ENCODE data around the gene SIRPA. TPM values are rescaled to one million over a fixed set of nuclear protein-coding genes. Genes with fewer than 3 reads are reported as not detected.

The SIRPA gene
- total RNA-seq, 1 donor from 2014 or later: 8.9 TPM

- Histone ChIP-seq H3K27ac (ENCODE audit: low read depth, low read length) (no peak overlapping the region), H3K36me3 (ENCODE audit: control insufficient read depth in 3 of 3, insufficient read depth in 3 of 3, low read length in 3 of 3) (no peaks in the 10 kb centered on the region), H3K27me3 (ENCODE audit: control insufficient read depth in 3 of 3, insufficient read depth in 3 of 3, low read length in 3 of 3) (peaks cover 3 to 20% (median 6%) of the 10 kb centered on the region in 3 donors), H3K9me3 (ENCODE audit: control insufficient read depth in 3 of 3, low read length in 3 of 3) (no peaks in the 10 kb centered on the region), H3K9ac (ENCODE audit: low read depth in 1 of 3, low read length in 3 of 3) (peak overlapping the region in 1 of 3 donors; percentile 3), H3K4me3 (ENCODE audit: low read length in 3 of 3) (no peak overlapping the region), H3K4me1 (ENCODE audit: control insufficient read depth in 3 of 3, insufficient read depth in 3 of 3, low read length in 3 of 3) (peaks cover 3 to 6% (median 5%) of the 10 kb centered on the region in 3 donors)
These were observed 70.5 kb downstream of the SIRPA start for GRCh38 chr20:1965520-1966351.

GRCh38 chr20:1968964-1969363 is 73.8 kb downstream of the SIRPA start:
- Histone ChIP-seq H3K27ac (ENCODE audit: low read depth, low read length) (no peak overlapping the region), H3K9me3 (ENCODE audit: control insufficient read depth in 3 of 3, low read length in 3 of 3) (no peaks in the 10 kb centered on the region), H3K9ac (ENCODE audit: low read depth in 1 of 3, low read length in 3 of 3) (no peak overlapping the region), H3K4me1 (ENCODE audit: control insufficient read depth in 3 of 3, insufficient read depth in 3 of 3, low read length in 3 of 3) (peaks cover 3 to 6% (median 5%) of the 10 kb centered on the region in 3 donors), H3K27me3 (ENCODE audit: control insufficient read depth in 3 of 3, insufficient read depth in 3 of 3, low read length in 3 of 3) (peaks cover 0 to 10% (median 10%) of the 10 kb centered on the region in 3 donors), H3K36me3 (ENCODE audit: control insufficient read depth in 3 of 3, insufficient read depth in 3 of 3, low read length in 3 of 3) (no peaks in the 10 kb centered on the region), H3K4me3 (ENCODE audit: low read length in 3 of 3) (no peak overlapping the region)

- Histone ChIP-seq H3K27me3 (ENCODE audit: control insufficient read depth in 3 of 3, insufficient read depth in 3 of 3, low read length in 3 of 3) (peaks cover 0 to 11% (median 8%) of the 10 kb centered on the region in 3 donors), H3K4me3 (ENCODE audit: low read length in 3 of 3) (no peak overlapping the region), H3K4me1 (ENCODE audit: control insufficient read depth in 3 of 3, insufficient read depth in 3 of 3, low read length in 3 of 3) (no peaks in the 10 kb centered on the region), H3K9me3 (ENCODE audit: control insufficient read depth in 3 of 3, low read length in 3 of 3) (no peaks in the 10 kb centered on the region), H3K36me3 (ENCODE audit: control insufficient read depth in 3 of 3, insufficient read depth in 3 of 3, low read length in 3 of 3) (no peaks in the 10 kb centered on the region), H3K27ac (ENCODE audit: low read depth, low read length) (no peak overlapping the region), H3K9ac (ENCODE audit: low read depth in 1 of 3, low read length in 3 of 3) (no peak overlapping the region)
These were observed 76.8 kb downstream of the SIRPA start for GRCh38 chr20:1971893-1972586.

GRCh38 chr20:1973601-1974440 is 78.6 kb downstream of the SIRPA start:
- Histone ChIP-seq H3K9me3 (ENCODE audit: control insufficient read depth in 3 of 3, low read length in 3 of 3) (no peaks in the 10 kb centered on the region), H3K27me3 (ENCODE audit: control insufficient read depth in 3 of 3, insufficient read depth in 3 of 3, low read length in 3 of 3) (peaks cover 0 to 12% (median 12%) of the 10 kb centered on the region in 3 donors), H3K9ac (ENCODE audit: low read depth in 1 of 3, low read length in 3 of 3) (no peak overlapping the region), H3K27ac (ENCODE audit: low read depth, low read length) (no peak overlapping the region), H3K4me3 (ENCODE audit: low read length in 3 of 3) (no peak overlapping the region), H3K4me1 (ENCODE audit: control insufficient read depth in 3 of 3, insufficient read depth in 3 of 3, low read length in 3 of 3) (no peaks in the 10 kb centered on the region), H3K36me3 (ENCODE audit: control insufficient read depth in 3 of 3, insufficient read depth in 3 of 3, low read length in 3 of 3) (no peaks in the 10 kb centered on the region)

- Histone ChIP-seq H3K27me3 (ENCODE audit: control insufficient read depth in 3 of 3, insufficient read depth in 3 of 3, low read length in 3 of 3) (peaks cover 11 to 15% (median 14%) of the 10 kb centered on the region in 3 donors), H3K9ac (ENCODE audit: low read depth in 1 of 3, low read length in 3 of 3) (no peak overlapping the region), H3K9me3 (ENCODE audit: control insufficient read depth in 3 of 3, low read length in 3 of 3) (no peaks in the 10 kb centered on the region), H3K4me3 (ENCODE audit: low read length in 3 of 3) (no peak overlapping the region), H3K36me3 (ENCODE audit: control insufficient read depth in 3 of 3, insufficient read depth in 3 of 3, low read length in 3 of 3) (no peaks in the 10 kb centered on the region), H3K4me1 (ENCODE audit: control insufficient read depth in 3 of 3, insufficient read depth in 3 of 3, low read length in 3 of 3) (no peaks in the 10 kb centered on the region), H3K27ac (ENCODE audit: low read depth, low read length) (no peak overlapping the region)
These were observed 80.1 kb downstream of the SIRPA start for GRCh38 chr20:1975291-1975690.

- H3K27me3 ChIP-seq (ENCODE audit: control insufficient read depth in 3 of 3, insufficient read depth in 3 of 3, low read length in 3 of 3): peaks cover 12 to 30% (median 21%) of the 10 kb centered on the region in 3 donors
- H3K9ac ChIP-seq (ENCODE audit: low read depth in 1 of 3, low read length in 3 of 3): no peak overlapping the region
- no peak overlapping the region for H3K27ac ChIP-seq (ENCODE audit: low read depth, low read length)
- H3K4me1 ChIP-seq (ENCODE audit: control insufficient read depth in 3 of 3, insufficient read depth in 3 of 3, low read length in 3 of 3): no peaks in the 10 kb centered on the region
- H3K4me3 ChIP-seq (ENCODE audit: low read length in 3 of 3): no peak overlapping the region
- H3K9me3 ChIP-seq (ENCODE audit: control insufficient read depth in 3 of 3, low read length in 3 of 3): no peaks in the 10 kb centered on the region
- no peaks in the 10 kb centered on the region for H3K36me3 ChIP-seq (ENCODE audit: control insufficient read depth in 3 of 3, insufficient read depth in 3 of 3, low read length in 3 of 3)
These were observed 84.0 kb downstream of the SIRPA start for GRCh38 chr20:1979106-1979778.

- Histone ChIP-seq H3K9me3 (ENCODE audit: control insufficient read depth in 3 of 3, low read length in 3 of 3) (no peaks in the 10 kb centered on the region), H3K27me3 (ENCODE audit: control insufficient read depth in 3 of 3, insufficient read depth in 3 of 3, low read length in 3 of 3) (peaks cover 28 to 31% (median 29%) of the 10 kb centered on the region in 3 donors), H3K4me1 (ENCODE audit: control insufficient read depth in 3 of 3, insufficient read depth in 3 of 3, low read length in 3 of 3) (no peaks in the 10 kb centered on the region), H3K4me3 (ENCODE audit: low read length in 3 of 3) (no peak overlapping the region), H3K9ac (ENCODE audit: low read depth in 1 of 3, low read length in 3 of 3) (no peak overlapping the region), H3K27ac (ENCODE audit: low read depth, low read length) (no peak overlapping the region), H3K36me3 (ENCODE audit: control insufficient read depth in 3 of 3, insufficient read depth in 3 of 3, low read length in 3 of 3) (no peaks in the 10 kb centered on the region)
These were observed 87.5 kb downstream of the SIRPA start for GRCh38 chr20:1982686-1983085.

- Histone ChIP-seq H3K9me3 (ENCODE audit: control insufficient read depth in 3 of 3, low read length in 3 of 3) (no peaks in the 10 kb centered on the region), H3K9ac (ENCODE audit: low read depth in 1 of 3, low read length in 3 of 3) (no peak overlapping the region), H3K27ac (ENCODE audit: low read depth, low read length) (no peak overlapping the region), H3K27me3 (ENCODE audit: control insufficient read depth in 3 of 3, insufficient read depth in 3 of 3, low read length in 3 of 3) (peaks cover 24 to 31% (median 27%) of the 10 kb centered on the region in 3 donors), H3K36me3 (ENCODE audit: control insufficient read depth in 3 of 3, insufficient read depth in 3 of 3, low read length in 3 of 3) (no peaks in the 10 kb centered on the region), H3K4me1 (ENCODE audit: control insufficient read depth in 3 of 3, insufficient read depth in 3 of 3, low read length in 3 of 3) (no peaks in the 10 kb centered on the region), H3K4me3 (ENCODE audit: low read length in 3 of 3) (no peak overlapping the region)
These were observed 88.1 kb downstream of the SIRPA start for GRCh38 chr20:1983301-1983700.

- Histone ChIP-seq H3K4me3 (ENCODE audit: low read length in 3 of 3) (no peak overlapping the region), H3K9me3 (ENCODE audit: control insufficient read depth in 3 of 3, low read length in 3 of 3) (no peaks in the 10 kb centered on the region), H3K4me1 (ENCODE audit: control insufficient read depth in 3 of 3, insufficient read depth in 3 of 3, low read length in 3 of 3) (no peaks in the 10 kb centered on the region), H3K36me3 (ENCODE audit: control insufficient read depth in 3 of 3, insufficient read depth in 3 of 3, low read length in 3 of 3) (no peaks in the 10 kb centered on the region), H3K27me3 (ENCODE audit: control insufficient read depth in 3 of 3, insufficient read depth in 3 of 3, low read length in 3 of 3) (peaks cover 46 to 52% (median 49%) of the 10 kb centered on the region in 3 donors), H3K9ac (ENCODE audit: low read depth in 1 of 3, low read length in 3 of 3) (no peak overlapping the region), H3K27ac (ENCODE audit: low read depth, low read length) (no peak overlapping the region)
These were observed 92.6 kb downstream of the SIRPA start for GRCh38 chr20:1987826-1988225.
